GM12878 (cell line): ENCODE data around the gene UGT8. TPM values are rescaled to one million over a fixed set of nuclear protein-coding genes. Genes with fewer than 3 reads are reported as not detected.

ENCODE experiments used
- ATAC-seq: fragments of 200-7000 bp; cut with Tn5 transposase; 3 replicates; pipeline ENCODE4 v1.9.1; 2020; ENCODE audit warnings: mild to moderate bottlenecking, moderate library complexity
- BruUV-seq: library from RNA; stranded (reverse); fragments of 400-500 nt; replicated peaks from 2 replicates; lab custom pipeline; 2021; lab: Mats Ljungman, UMichigan
- CTCF ChIA-PET: fragments of 300-600 bp; sonication (Branson Sonifier 250); formaldehyde crosslinking; extraction: SDS; loops from one replicate; lab custom pipeline; 2021; ENCODE audit warnings: inconsistent platforms; lab: Yijun Ruan, JAX
- POLR2A ChIA-PET: fragments of 350-600 bp; formaldehyde crosslinking; extraction: SDS; loops from one replicate; lab custom pipeline; 2021; ENCODE audit warnings: inconsistent platforms; lab: Charles Lee
- RAD21 ChIA-PET: fragments of 300-600 bp; sonication (Branson Sonifier 250); formaldehyde crosslinking; loops from one replicate; lab custom pipeline; 2023; ENCODE audit warnings: antibody characterized with exemption; ENCODE audit not compliant: unreplicated experiment; lab: Charles Lee
- SMC1A ChIA-PET: fragments of 300-600 bp; sonication (Branson Sonifier 250); formaldehyde crosslinking; loops from one replicate; lab custom pipeline; 2023; ENCODE audit not compliant: unreplicated experiment, uncharacterized antibody; lab: Charles Lee
- DNase-seq: peaks from one replicate; pipeline ENCODE4 v3.0.0-alpha.2; 2011; ENCODE audit warnings: low read depth, low spot score
- FAIRE-seq: peaks from 3 replicates; lab custom pipeline; 2011; peaks lifted over from hg19 to GRCh38; lab: Jason Lieb, UNC
- H2AFZ ChIP-seq: 2 replicates; pipeline ENCODE4 v1.6.0; 2011; ENCODE audit warnings: low read depth, low read length, control low read depth; ENCODE audit not compliant: control insufficient read depth
- H3K27ac ChIP-seq: 2 replicates; pipeline ENCODE4 v1.5.1; 2011; ENCODE audit warnings: control low read depth; ENCODE audit not compliant: control insufficient read depth, insufficient read depth
- H3K27me3 ChIP-seq, 2 experiments: replicated peaks in 1 of 2; 2 replicates each; pipeline versions ENCODE4 v1.6.0 to v1.6.1; 2011; ENCODE audit warnings: low read length in 1 of 2; ENCODE audit not compliant: control insufficient read depth in 2 of 2, insufficient read depth in 2 of 2
- H3K36me3 ChIP-seq, 2 experiments: 2 replicates each; pipeline ENCODE4 v1.5.1; 2011; ENCODE audit warnings: low read length in 1 of 2; ENCODE audit not compliant: control insufficient read depth in 2 of 2, insufficient read depth in 2 of 2
- H3K4me1 ChIP-seq: 2 replicates; pipeline ENCODE4 v1.6.1; 2011; ENCODE audit warnings: mild to moderate bottlenecking, low read length, moderate library complexity, mixed read lengths; ENCODE audit not compliant: control insufficient read depth, insufficient read depth
- H3K4me2 ChIP-seq: 2 replicates; pipeline ENCODE4 v1.6.0; 2011; ENCODE audit warnings: control low read depth; ENCODE audit not compliant: control insufficient read depth, insufficient read depth
- H3K4me3 ChIP-seq: fragments of 200-600 bp; sonication (generic); 2 replicates; pipeline ENCODE4 v1.5.1; 2016
- H3K79me2 ChIP-seq: 2 replicates; pipeline ENCODE4 v1.6.0; 2011; ENCODE audit warnings: low read length; ENCODE audit not compliant: control insufficient read depth, insufficient read depth
- H3K9ac ChIP-seq: 2 replicates; pipeline ENCODE4 v1.8.0; 2011; ENCODE audit warnings: low read length, control low read depth, mixed read lengths; ENCODE audit not compliant: control insufficient read depth, insufficient read depth
- H3K9me3 ChIP-seq: replicated peaks from 3 replicates; pipeline ENCODE4 v1.5.1; 2011; ENCODE audit warnings: mild to moderate bottlenecking, low read length; ENCODE audit not compliant: control insufficient read depth, insufficient read depth
- H4K20me1 ChIP-seq: 2 replicates; pipeline ENCODE4 v1.6.0; 2011; ENCODE audit not compliant: control insufficient read depth, insufficient read depth
- HDAC2 ChIP-seq: fragments of 200-600 bp; sonication (generic); IDR thresholded peaks from 2 replicates; pipeline ENCODE4 v1.6.1; 2017
- KDM1A ChIP-seq: fragments of 200-600 bp; sonication (generic); IDR thresholded peaks from 2 replicates; pipeline ENCODE4 v1.6.1; 2016; ENCODE audit warnings: borderline replicate concordance
- NFYB ChIP-seq: IDR thresholded peaks from 2 replicates; pipeline ENCODE4 v1.6.1; 2011; ENCODE audit warnings: low read depth, mild to moderate bottlenecking, low read length, improper control_type of control experiment, moderate library complexity; ENCODE audit not compliant: insufficient read depth
- SMAD1 ChIP-seq: fragments of 450-650 bp; IDR thresholded peaks from 2 replicates; pipeline ENCODE4 v1.6.1; 2018; ENCODE audit warnings: mild to moderate bottlenecking, low read depth; ENCODE audit not compliant: partially characterized antibody
- STAT3 ChIP-seq: IDR thresholded peaks from 2 replicates; pipeline ENCODE4 v1.6.1; 2011; ENCODE audit warnings: low read depth, low read length, improper control_type of control experiment
- TAF1 ChIP-seq: IDR thresholded peaks from 2 replicates; pipeline ENCODE4 v1.6.1; 2011; ENCODE audit warnings: mild to moderate bottlenecking, low read depth, low read length, borderline replicate concordance
- WGBS: methylation state at CpG from one replicate; pipeline ENCODE4 v1.1.6; 2016; ENCODE audit warnings: low lambda C conversion rate; ENCODE audit not compliant: insufficient replicate concordance, insufficient coverage; ENCODE audit errors: missing lambda C conversion rate; 5-methylcytosine and 5-hydroxymethylcytosine counted together
- in situ Hi-C: fragments of 300-500 bp; cut with MboI; formaldehyde crosslinking; loops from 9 replicates; pipeline ENCODE4 v1.14.3; 2018; ENCODE audit warnings: mixed read lengths
- intact Hi-C: fragments of 100-400 bp; cut with micrococcal nuclease; formaldehyde crosslinking; loops from one replicate; pipeline ENCODE4 v1.14.2; 2022; ENCODE audit not compliant: unreplicated experiment
- polyA plus RNA-seq, 11 experiments: library from polyadenylated mRNA; depleted of rRNA in 4 of 11; unstranded in 6 of 11; stranded (reverse) in 5 of 11; fragments of >200 nt; fragmentation: Nextera tagmentation in 4 of 11; fragmentation: Illumina TruSeq in 1 of 11; extraction: Ambion mirVana in 4 of 11; extraction: Trizol in 1 of 11; gene quantifications; 1 replicate in 1 of 11; 2 replicates in 10 of 11; pipeline versions ENCODE4 v1.2.1 to v1.2.3, GENCODE V29; 2011 to 2016; ENCODE audit warnings: inconsistent platforms in 2 of 11, missing spikeins in 2 of 11, low read depth in 1 of 11
- total RNA-seq, 4 experiments: library from RNA; depleted of rRNA in 3 of 4; stranded (reverse); fragments of >200 nt in 3 of 4; fragmentation: Illumina TruSeq in 1 of 4; extraction: Trizol in 1 of 4; gene quantifications; 2 replicates each; pipeline versions ENCODE4 v1.2.1 to v1.2.3, GENCODE V29; 2013 to 2021
- TF ChIP-seq, protein P1 (sequence below): fragments of 150-350 bp; IDR thresholded peaks from 2 replicates; pipeline ENCODE4 v1.6.1; 2014; ENCODE audit warnings: mild to moderate bottlenecking, low read depth, low read length
- TF ChIP-seq, protein P2 (sequence below): fragments of 450-650 bp; formaldehyde crosslinking; IDR thresholded peaks from 2 replicates; pipeline ENCODE4 v1.4.0; 2022; ENCODE audit warnings: mild to moderate bottlenecking, moderate library complexity

The UGT8 gene
- total and polyA plus RNA-seq, 10 of the 15 experiments (the other 5 are each of a cell fraction or from before 2014, with no cell fraction given) = 0.16 to 1.1 (median 0.49) TPM

- TF ChIP-seq, protein P1, sequence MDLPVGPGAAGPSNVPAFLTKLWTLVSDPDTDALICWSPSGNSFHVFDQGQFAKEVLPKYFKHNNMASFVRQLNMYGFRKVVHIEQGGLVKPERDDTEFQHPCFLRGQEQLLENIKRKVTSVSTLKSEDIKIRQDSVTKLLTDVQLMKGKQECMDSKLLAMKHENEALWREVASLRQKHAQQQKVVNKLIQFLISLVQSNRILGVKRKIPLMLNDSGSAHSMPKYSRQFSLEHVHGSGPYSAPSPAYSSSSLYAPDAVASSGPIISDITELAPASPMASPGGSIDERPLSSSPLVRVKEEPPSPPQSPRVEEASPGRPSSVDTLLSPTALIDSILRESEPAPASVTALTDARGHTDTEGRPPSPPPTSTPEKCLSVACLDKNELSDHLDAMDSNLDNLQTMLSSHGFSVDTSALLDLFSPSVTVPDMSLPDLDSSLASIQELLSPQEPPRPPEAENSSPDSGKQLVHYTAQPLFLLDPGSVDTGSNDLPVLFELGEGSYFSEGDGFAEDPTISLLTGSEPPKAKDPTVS = no peak
- TF ChIP-seq HDAC2 = no peak
Measured at GRCh38 chr4:114563536-114564315, 34.9 kb upstream of the UGT8 start (continued).

- Histone ChIP-seq H2AFZ (no peak overlapping the region), H3K27me3 (no peaks in the 10 kb centered on the region), H3K27ac (no peak overlapping the region), H3K9me3 (no peaks in the 10 kb centered on the region), H3K4me2 (no peak overlapping the region), H3K4me3 (no peak overlapping the region), H4K20me1 (no peaks in the 10 kb centered on the region), H3K9ac (no peak overlapping the region), H3K79me2 (no peaks in the 10 kb centered on the region), H3K4me1 (no peaks in the 10 kb centered on the region), H3K36me3 (no peaks in the 10 kb centered on the region)
- ChIA-PET SMC1A (no interaction called here), POLR2A (no interaction called here), CTCF (no interaction called here), RAD21 (no interaction called here)
- DNase-seq = no peak
- FAIRE-seq = no peak
- intact Hi-C loops (no loop called here), in situ Hi-C loops (no loop called here)
- TF ChIP-seq SMAD1 (no peak), NFYB (no peak), TAF1 (no peak), KDM1A (no peak), STAT3 (no peak)
- TF ChIP-seq, protein P1 = no peak
- TF ChIP-seq, protein P2, sequence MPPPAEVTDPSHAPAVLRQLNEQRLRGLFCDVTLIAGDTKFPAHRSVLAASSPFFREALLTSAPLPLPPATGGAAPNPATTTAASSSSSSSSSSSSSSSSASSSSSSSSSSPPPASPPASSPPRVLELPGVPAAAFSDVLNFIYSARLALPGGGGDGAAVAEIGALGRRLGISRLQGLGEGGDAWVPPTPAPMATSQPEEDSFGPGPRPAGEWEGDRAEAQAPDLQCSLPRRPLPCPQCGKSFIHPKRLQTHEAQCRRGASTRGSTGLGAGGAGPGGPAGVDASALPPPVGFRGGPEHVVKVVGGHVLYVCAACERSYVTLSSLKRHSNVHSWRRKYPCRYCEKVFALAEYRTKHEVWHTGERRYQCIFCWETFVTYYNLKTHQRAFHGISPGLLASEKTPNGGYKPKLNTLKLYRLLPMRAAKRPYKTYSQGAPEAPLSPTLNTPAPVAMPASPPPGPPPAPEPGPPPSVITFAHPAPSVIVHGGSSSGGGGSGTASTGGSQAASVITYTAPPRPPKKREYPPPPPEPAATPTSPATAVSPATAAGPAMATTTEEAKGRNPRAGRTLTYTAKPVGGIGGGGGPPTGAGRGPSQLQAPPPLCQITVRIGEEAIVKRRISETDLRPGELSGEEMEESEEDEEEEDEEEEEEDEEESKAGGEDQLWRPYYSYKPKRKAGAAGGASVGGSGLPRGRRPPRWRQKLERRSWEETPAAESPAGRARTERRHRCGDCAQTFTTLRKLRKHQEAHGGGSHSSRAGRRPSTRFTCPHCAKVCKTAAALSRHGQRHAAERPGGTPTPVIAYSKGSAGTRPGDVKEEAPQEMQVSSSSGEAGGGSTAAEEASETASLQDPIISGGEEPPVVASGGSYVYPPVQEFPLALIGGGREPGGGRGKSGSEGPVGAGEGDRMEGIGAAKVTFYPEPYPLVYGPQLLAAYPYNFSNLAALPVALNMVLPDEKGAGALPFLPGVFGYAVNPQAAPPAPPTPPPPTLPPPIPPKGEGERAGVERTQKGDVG = no peak
- 78% methylated on average over 2 of the region's 2 CpGs for WGBS
- ATAC-seq = no peak
- BruUV-seq = no TSS peak
Measured at GRCh38 chr4:114577386-114577785, 21.2 kb upstream of the UGT8 start.
